Measurements from ENCODE around the gene PKIB.

DNA sequence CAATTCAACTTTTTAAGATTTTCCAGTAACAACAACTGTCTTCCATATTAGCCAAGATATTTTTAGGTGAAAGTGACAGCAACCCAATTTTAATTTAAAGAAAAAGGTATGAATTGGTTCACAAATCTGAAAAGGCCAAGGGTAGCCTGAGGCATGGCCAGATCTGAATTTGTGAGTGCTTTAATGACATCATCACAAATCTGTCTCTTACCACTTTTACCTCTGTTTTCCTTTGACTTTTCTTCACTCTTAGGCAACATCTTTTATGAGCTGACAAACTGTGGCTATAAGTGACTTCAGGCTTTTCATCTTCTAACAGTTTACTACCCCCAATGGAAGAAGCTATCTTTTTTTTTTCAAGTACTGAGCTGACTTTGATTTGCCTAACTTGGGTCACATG, 44.5 kb upstream of the PKIB start:
- TF ChIP-seq POLR2A (IDR thresholded peaks at IDR 0.05) (no peak), CTCF (IDR thresholded peaks at IDR 0.05) (no peak), EP300 (IDR thresholded peaks at IDR 0.05) (no peak)
